DMS153 treated with DMSO at 0.1 percent for 48 hours (cell line): ENCODE measurements around the gene NBAS.
"Not testable (repeated sequence)": the region's sequence is repeated elsewhere in the genome, so short reads cannot be mapped to it uniquely, and the experiment has no call there.

Source experiments
- DNase-seq: peaks from one replicate; lab custom pipeline; 2025; ENCODE audit not compliant: unreplicated experiment; lab: John Stamatoyannopoulos, UW

The NBAS gene

DNA sequence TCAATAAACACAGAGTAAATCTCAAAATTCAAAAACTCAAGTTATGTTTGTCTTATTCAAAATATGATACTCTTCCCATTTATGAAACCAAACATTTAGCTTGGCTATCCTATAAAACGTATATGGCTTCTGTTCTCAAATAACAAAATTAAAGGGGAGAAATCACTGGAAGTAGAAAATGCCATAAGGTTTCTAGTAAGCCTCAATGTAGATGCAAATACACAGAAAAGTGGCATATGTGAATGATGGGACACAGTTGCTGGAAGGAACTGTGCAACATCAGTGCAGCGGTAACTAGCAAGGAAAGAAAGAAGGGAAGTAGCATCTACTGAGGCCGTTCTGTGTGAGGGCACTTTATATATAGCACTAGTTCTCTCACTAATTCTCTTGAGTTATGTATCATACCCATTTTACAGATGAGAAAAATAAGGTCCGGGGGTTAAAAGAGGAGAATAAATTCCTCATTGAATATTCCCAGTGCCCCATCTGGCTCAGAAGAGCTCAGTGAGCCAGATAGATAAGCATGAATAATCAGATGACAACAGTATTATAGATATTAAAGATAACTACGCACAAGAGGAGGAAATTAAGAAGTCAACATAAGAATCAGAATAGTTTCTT, 27.2 kb downstream of the NBAS start:
- DNase-seq = no peak

GRCh38 chr2:15532996-15533395, 28.1 kb downstream of the NBAS start:
- DNase-seq = no peak

- no peak for DNase-seq
These were observed 29.9 kb downstream of the NBAS start for GRCh38 chr2:15531095-15531854.

GRCh38 chr2:15527074-15527739, 33.9 kb downstream of the NBAS start:
- no peak for DNase-seq

DNA sequence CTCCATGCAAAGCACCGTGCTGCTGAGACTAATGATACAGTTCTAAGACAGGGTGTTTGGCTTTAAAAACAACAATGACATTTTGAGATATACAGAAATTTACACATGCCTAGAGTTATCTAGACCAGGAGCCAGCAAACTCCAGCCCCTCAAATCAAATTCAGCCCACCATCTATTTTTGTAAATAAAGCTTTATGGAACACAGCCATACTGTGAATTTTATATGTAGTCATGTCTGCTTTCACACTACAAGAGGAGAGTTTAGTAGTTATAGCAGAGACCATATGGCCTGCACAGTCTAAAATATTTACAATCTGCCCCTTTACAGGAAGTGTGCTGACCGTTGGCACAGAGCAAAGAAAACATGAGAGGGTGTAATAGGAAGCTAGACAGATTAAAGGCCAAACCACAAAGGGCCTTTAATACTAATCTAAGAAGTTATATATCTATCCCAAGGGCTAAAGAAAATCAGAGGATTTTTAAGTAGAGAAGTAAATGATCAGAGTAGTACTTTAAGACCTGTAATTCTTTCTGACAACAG, 39.4 kb downstream of the NBAS start:
- no peak for DNase-seq

- no peak for DNase-seq
These were observed 40.8 kb downstream of the NBAS start for GRCh38 chr2:15520346-15520745.

- not testable (repeated sequence) for DNase-seq
These were observed 42.4 kb downstream of the NBAS start for GRCh38 chr2:15518759-15519158.

DNA sequence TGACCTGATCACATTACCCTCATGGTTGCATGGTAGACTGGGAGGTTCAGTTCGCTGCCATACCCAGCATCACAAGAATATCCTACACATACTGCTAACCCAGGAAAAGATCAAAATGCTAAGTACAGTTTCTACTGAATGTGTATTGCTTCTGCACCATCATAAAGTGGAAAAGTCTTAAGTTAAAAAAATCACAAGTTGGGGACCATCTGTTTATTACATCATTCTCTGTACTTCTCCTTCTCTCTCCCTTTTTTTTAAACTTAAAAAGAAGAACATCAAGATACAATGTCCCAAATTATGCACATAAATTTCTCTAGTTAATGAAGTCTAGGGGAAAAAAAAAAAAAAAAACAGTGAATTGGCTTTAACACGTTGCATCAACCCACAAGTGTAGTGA, 43.3 kb downstream of the NBAS start:
- no peak for DNase-seq

- DNase-seq = no peak
These were observed 49.4 kb downstream of the NBAS start for GRCh38 chr2:15511686-15512085.

DNA sequence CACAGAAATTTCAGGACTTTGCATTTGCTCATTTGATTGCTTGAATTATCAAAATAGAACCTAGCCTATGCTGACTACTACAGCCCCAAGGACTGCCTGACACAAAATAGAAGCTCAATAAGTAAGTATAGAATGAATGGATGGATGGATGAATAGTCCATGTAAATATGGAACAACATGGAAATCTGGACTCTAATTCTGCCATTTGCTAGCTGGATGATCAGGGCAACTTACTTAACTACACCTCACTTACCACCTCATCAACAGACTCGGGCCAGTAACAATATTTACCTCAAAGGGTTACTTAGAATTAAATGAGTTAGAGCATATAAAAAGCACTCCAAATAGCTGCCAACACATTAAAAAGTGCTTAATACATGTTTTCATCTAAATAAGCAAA, 50.6 kb downstream of the NBAS start:
- no peak for DNase-seq

GRCh38 chr2:15510131-15510530, 51.0 kb downstream of the NBAS start:
- no peak for DNase-seq

- DNase-seq = no peak
These were observed 53.4 kb downstream of the NBAS start for GRCh38 chr2:15507697-15508096.

- DNase-seq = no peak
These were observed 54.1 kb downstream of the NBAS start for GRCh38 chr2:15507061-15507460.

GRCh38 chr2:15506229-15506819, 54.8 kb downstream of the NBAS start:
- DNase-seq = no peak

DNA sequence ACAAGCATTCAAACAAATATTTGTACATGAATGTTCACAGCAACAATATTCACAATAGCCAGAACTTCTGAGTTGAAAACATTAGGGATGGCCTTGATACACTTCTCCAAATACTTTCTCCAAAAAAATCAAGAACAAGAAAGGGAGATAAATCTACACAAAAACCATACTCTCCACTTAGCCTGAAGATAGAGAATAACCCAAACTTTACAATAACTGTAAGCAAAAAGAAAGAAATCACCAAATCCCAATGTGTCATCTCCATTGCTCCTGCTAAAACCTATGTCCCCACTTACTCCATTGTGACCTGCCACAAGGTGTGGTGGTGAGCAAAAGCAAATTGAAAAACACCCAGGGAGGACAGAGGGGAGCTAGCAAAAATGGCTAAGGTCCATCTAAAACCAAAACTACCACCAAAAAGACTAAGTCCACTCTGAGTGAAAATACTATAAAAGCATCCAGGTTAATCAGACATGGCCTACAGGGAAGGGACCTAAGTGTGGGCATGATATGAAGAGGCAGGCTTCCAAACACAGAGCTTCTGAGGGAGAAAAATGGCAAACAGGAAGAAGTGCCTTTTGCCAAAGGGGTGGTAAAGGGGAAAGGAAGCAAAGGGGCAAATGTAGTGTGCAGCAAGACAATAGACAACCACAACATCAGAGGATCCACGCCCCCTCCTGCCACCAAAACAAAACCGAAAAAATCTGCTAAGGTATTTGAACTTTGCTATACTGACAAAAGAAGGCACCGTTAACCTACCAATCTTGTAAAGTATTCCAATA, 56.1 kb downstream of the NBAS start:
- DNase-seq = no peak

DNA sequence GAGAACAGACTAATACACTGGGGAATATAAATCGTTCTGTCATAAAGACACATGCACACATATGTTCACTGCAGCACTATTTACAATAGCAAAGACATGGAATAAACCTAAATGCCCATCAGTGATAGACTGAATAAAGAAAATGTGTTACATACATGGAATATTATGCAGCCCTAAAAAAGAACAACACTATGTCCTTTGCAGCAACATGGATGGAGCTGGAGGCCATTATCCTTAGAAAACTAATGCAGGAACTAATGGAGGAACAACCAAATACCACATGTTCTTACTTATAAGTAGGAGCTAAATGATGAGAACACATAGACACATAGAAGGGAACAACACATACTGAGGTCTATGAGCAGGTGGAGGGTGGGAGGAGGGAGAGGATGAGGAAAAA, 61.9 kb downstream of the NBAS start:
- not testable (repeated sequence) for DNase-seq

GRCh38 chr2:15498554-15498953, 62.6 kb downstream of the NBAS start:
- DNase-seq = no peak

DNA sequence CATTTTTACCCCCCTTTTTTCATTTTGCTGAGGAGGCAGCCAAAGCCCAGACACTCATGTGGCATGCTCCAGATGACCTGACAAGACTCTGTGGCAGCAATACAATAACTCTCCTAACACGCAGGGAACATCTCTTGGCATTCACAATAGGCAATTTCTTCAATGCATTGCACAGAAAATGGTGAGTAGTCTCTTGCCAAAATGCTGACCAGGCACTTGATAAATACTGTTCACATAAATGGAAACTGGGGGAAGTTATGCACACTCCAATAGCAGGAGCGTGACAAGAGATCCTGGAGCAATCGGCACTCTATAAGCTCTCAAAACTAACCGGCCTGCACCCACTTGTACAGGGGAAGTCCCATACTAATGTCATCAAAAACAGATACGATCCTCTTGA, 66.3 kb downstream of the NBAS start:
- no peak for DNase-seq

GRCh38 chr2:15492773-15493325, 68.3 kb downstream of the NBAS start:
- no peak for DNase-seq

GRCh38 chr2:15486770-15487169, 74.4 kb downstream of the NBAS start:
- DNase-seq = no peak

DNA sequence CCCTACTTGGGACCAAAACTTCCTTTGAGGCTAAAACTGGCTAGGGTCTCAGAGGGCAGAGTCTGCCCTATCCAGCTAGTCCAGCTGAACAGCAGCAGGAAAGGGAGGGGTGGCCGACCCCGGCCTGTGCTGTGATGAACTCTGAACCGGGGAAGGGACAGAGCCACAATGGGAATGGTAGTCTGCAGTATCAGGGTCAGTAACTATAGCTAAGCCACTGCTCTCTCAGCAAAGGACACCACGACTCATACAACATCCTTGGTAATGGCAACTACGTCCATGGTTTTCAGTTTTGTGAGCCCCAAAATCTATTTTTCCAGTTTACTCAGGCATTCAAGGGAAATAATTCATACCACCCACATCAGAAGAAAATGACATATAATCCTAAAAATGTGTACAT, 75.2 kb downstream of the NBAS start:
- DNase-seq = no peak
